VCaP (cell line): ENCODE data around the gene MYO1D.

Experiments
- H3K27ac ChIP-seq: fragments of 450-650 bp; 2 replicates; pipeline ENCODE4 v1.5.1; 2017
- CTCF ChIP-seq: fragments of 450-650 bp; conservative IDR thresholded peaks from 2 replicates; pipeline ENCODE4 v1.5.1; 2017; ENCODE audit warnings: mild to moderate bottlenecking, moderate library complexity

MYO1D gene

DNA sequence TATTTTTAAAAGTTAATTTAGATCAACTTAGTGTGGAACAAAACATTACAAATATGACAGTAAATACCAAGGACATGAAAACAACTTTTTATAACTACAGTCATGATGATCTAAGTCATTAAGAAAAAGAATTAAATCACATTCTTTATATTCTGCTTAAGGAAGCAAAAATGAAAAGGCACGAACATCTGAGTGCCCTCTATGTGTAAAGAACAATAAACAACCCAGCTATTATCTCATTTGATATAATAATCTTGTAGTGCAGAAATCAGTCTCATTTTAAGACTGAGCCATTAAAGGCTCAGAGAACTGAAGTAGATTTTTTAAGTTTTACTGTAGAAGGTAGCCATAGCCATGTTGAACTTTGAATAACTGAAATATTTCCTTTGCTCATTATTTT lies 13.4 kb downstream of the MYO1D start:
- no peak for TF ChIP-seq CTCF
- H3K27ac ChIP-seq, result no peak overlapping the region

- TF ChIP-seq CTCF, result no peak
- no peak overlapping the region for H3K27ac ChIP-seq
Measured at GRCh38 chr17:32862940-32863339, 14.0 kb downstream of the MYO1D start.

GRCh38 chr17:32861981-32862380 lies 14.9 kb downstream of the MYO1D start:
- H3K27ac ChIP-seq, result no peak overlapping the region
- no peak for TF ChIP-seq CTCF

- no peak overlapping the region for H3K27ac ChIP-seq
- no peak for TF ChIP-seq CTCF
Measured at GRCh38 chr17:32859857-32860525, 16.9 kb downstream of the MYO1D start.

- peak overlapping the region; percentile 48 for H3K27ac ChIP-seq
- TF ChIP-seq CTCF, result no peak
Measured at GRCh38 chr17:32855620-32856019, 21.3 kb downstream of the MYO1D start.

DNA sequence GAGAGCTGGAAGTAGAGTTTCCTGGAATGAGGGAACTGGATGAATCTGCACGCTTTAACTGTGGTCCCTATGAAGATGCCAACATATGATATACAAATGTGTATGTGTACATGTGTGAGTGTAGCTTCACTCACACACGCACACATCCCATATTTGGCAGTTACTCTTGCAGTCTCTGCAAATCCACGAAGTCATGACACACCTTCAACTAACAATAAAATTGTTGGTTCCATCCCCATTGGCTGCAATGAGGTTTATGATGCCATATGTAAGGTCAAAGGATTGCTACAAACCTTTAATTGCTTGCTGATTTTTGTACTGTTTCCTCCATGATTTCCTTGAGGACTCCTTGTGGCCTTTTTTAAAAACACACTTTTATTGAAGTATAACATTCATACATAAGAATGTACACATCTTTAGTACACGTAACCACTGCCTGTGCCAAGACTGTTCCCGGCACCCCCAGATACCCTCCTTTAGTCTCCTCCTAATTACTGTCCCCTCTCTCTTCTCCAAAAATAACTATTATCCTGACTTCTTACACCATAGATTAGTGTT lies 22.0 kb downstream of the MYO1D start:
- TF ChIP-seq CTCF, result peak; percentile 38
- H3K27ac ChIP-seq, result peak overlapping the region; percentile 48

DNA sequence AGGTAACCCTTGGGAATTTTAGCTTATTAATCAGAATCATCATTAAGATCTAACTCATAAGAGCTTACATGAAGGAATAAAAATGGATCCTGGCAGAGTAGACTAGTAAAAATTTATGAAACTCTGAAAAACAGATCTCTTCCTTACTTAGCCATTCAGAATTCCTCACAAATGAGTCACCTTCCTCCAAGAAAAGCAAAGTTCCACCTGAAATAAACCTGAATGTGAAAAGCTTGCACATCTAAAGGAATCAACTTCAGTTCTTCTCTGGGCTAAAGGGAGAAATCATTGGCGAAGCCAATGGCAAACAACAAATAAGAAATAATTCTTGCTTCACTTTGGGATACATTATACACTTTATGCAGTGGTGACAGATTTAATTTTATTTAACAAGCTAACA lies 22.7 kb downstream of the MYO1D start:
- no peak for TF ChIP-seq CTCF
- peak overlapping the region; percentile 48 for H3K27ac ChIP-seq
